Ishikawa (cell line): ENCODE results near the gene LYPD3.

Experiments used
- CEBPB ChIP-seq: IDR thresholded peaks from 2 replicates; pipeline ENCODE4 v1.6.1; 2012
- CREB1 ChIP-seq: IDR thresholded peaks from 2 replicates; pipeline ENCODE4 v1.6.1; 2012; ENCODE audit warnings: low read depth
- EGR1 ChIP-seq: IDR thresholded peaks from 2 replicates; pipeline ENCODE4 v1.6.1; 2012
- EP300 ChIP-seq: IDR thresholded peaks from 2 replicates; pipeline ENCODE4 v1.6.1; 2012; ENCODE audit warnings: borderline replicate concordance
- FOXM1 ChIP-seq: IDR thresholded peaks from 2 replicates; pipeline ENCODE4 v1.6.1; 2012; ENCODE audit warnings: low read depth, borderline replicate concordance
- NFIC ChIP-seq: IDR thresholded peaks from 2 replicates; pipeline ENCODE4 v1.6.1; 2012
- RAD21 ChIP-seq: IDR thresholded peaks from 2 replicates; pipeline ENCODE4 v1.6.1; 2012; ENCODE audit warnings: low read depth
- TAF1 ChIP-seq: IDR thresholded peaks from 2 replicates; pipeline ENCODE4 v1.6.1; 2012; ENCODE audit warnings: low read depth, mild to moderate bottlenecking
- TCF12 ChIP-seq: IDR thresholded peaks from 2 replicates; pipeline ENCODE4 v1.6.1; 2012; ENCODE audit warnings: low read depth
- TEAD4 ChIP-seq: IDR thresholded peaks from 2 replicates; pipeline ENCODE4 v1.6.1; 2012
- YY1 ChIP-seq: IDR thresholded peaks from 2 replicates; pipeline ENCODE4 v1.6.1; 2012; ENCODE audit warnings: low read depth
- ZBTB7A ChIP-seq: IDR thresholded peaks from 2 replicates; pipeline ENCODE4 v1.6.1; 2012; ENCODE audit warnings: low read depth
- TF ChIP-seq, protein P1 (sequence below): IDR thresholded peaks from 2 replicates; pipeline ENCODE4 v1.6.1; 2012
- TF ChIP-seq, protein P2 (sequence below): IDR thresholded peaks from 2 replicates; pipeline ENCODE4 v1.6.1; 2012
- TF ChIP-seq, protein P3 (sequence below): IDR thresholded peaks from 2 replicates; pipeline ENCODE4 v1.6.1; 2012; ENCODE audit warnings: low read depth, mild to moderate bottlenecking

Gene LYPD3

DNA sequence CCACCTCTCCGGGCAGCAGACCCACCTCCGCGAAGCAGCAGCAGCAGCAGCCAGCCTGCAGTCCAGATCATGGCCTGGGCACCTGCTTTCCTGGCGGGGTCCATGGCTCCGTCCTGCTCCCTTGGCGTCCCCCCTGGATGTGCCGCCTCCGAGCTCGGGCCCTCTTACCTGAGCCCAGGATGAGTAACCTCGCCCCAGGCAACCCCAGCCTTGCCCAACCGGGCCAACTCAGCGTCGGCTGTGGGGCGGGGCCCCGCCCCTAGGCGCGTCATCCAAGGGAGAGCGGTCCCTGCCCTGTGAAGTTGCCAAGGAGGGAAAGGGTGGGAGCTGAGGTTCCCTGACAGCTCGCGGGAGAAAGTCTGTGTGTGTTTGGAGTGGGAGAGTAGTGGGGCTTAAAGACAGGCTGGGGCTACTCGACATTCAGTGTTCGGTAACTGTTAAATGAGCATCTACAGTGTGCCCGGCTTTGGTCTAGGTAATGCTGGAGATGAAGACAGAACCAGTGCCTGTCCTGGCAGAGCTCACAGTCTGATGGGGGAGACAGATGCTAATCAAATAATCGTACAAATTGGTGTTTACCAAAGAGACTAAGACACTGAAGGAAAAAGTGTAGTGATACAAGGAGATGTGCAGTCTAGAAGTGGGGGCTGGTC is at the start of gene LYPD3:
TSS of gene LYPD3 (minus strand) at position 141 of the 653 bp plus-strand sequence. CDS start at position 104, 37 bp downstream.
- TF ChIP-seq RAD21 (no peak), YY1 (no peak), ZBTB7A (no peak), CEBPB (no peak), TEAD4 (no peak), EP300 (no peak), CREB1 (no peak), NFIC (no peak), EGR1 (no peak)
- TF ChIP-seq, protein P1, sequence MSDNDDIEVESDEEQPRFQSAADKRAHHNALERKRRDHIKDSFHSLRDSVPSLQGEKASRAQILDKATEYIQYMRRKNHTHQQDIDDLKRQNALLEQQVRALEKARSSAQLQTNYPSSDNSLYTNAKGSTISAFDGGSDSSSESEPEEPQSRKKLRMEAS, result no peak
- TF ChIP-seq, protein P2, sequence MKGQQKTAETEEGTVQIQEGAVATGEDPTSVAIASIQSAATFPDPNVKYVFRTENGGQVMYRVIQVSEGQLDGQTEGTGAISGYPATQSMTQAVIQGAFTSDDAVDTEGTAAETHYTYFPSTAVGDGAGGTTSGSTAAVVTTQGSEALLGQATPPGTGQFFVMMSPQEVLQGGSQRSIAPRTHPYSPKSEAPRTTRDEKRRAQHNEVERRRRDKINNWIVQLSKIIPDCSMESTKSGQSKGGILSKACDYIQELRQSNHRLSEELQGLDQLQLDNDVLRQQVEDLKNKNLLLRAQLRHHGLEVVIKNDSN, result no peak
- TF ChIP-seq, protein P3, sequence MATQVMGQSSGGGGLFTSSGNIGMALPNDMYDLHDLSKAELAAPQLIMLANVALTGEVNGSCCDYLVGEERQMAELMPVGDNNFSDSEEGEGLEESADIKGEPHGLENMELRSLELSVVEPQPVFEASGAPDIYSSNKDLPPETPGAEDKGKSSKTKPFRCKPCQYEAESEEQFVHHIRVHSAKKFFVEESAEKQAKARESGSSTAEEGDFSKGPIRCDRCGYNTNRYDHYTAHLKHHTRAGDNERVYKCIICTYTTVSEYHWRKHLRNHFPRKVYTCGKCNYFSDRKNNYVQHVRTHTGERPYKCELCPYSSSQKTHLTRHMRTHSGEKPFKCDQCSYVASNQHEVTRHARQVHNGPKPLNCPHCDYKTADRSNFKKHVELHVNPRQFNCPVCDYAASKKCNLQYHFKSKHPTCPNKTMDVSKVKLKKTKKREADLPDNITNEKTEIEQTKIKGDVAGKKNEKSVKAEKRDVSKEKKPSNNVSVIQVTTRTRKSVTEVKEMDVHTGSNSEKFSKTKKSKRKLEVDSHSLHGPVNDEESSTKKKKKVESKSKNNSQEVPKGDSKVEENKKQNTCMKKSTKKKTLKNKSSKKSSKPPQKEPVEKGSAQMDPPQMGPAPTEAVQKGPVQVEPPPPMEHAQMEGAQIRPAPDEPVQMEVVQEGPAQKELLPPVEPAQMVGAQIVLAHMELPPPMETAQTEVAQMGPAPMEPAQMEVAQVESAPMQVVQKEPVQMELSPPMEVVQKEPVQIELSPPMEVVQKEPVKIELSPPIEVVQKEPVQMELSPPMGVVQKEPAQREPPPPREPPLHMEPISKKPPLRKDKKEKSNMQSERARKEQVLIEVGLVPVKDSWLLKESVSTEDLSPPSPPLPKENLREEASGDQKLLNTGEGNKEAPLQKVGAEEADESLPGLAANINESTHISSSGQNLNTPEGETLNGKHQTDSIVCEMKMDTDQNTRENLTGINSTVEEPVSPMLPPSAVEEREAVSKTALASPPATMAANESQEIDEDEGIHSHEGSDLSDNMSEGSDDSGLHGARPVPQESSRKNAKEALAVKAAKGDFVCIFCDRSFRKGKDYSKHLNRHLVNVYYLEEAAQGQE, result no peak

DNA sequence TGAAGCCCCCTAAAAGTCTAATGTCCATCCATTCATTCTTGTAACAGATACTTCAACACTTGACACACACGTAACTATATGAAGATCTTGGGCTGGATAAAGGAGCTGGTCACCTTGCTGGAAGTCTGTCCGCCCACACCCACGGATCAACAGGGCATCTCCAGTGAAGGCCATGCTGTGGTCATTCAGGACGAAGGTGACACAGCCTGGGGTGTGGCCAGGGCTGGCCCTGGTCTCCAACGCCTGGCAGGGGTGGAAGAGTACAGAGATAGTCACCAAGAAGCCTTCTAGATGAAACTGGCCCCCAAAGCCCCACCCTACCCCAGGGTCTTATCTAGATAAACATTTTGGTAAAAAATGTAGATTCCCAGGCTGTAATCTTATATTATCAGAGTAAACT is 45.9 kb upstream of the LYPD3 start:
- no peak for TF ChIP-seq EP300
- TF ChIP-seq, protein P3, result no peak
- no peak for TF ChIP-seq ZBTB7A
- TF ChIP-seq TCF12, result no peak
- no peak for TF ChIP-seq NFIC
- no peak for TF ChIP-seq CREB1
- no peak for TF ChIP-seq RAD21
- no peak for TF ChIP-seq TEAD4
- no peak for TF ChIP-seq FOXM1
- no peak for TF ChIP-seq YY1
- TF ChIP-seq CEBPB, result no peak
- no peak for TF ChIP-seq TAF1
- TF ChIP-seq, protein P2, result no peak
- TF ChIP-seq, protein P1, result no peak
- no peak for TF ChIP-seq EGR1

DNA sequence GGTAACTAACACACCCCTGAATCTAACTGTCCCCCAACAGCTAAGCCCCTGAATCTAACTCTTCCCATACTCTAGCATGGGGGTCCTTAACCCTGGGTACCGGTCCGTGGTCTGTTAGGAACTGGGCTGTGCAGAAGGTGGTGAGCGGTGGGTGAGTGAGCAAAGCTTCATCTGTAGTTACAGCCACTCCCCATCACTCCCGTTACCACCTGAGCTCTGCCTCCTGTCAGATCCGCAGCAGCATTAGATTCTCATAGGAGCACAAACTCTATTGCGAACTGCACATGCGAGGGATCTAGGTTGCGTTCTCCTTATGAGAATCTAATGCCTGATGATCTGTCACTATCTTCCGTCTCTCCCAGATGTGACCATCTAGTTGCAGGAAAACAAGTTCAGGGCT is 45.3 kb upstream of the LYPD3 start:
- TF ChIP-seq EP300 (no peak), FOXM1 (no peak), NFIC (no peak), CREB1 (no peak), TAF1 (no peak), RAD21 (no peak), CEBPB (no peak), TEAD4 (no peak), TCF12 (no peak), ZBTB7A (no peak), EGR1 (no peak), YY1 (no peak)
- TF ChIP-seq, protein P2, result no peak
- TF ChIP-seq, protein P1, result no peak
- TF ChIP-seq, protein P3, result no peak
